OCI-LY3 (cell line): ENCODE measurements around the gene HMGN4.

Experiments used
- H2AFZ ChIP-seq: fragments of 200-600, 300-600 bp; shearing (Covaris generic); 2 replicates; pipeline ENCODE4 v1.6.0; 2014; ENCODE audit warnings: antibody characterized with exemption, low read depth, low read length
- H3K27ac ChIP-seq: fragments of 200-600, 300-600 bp; sonication (generic); 2 replicates; pipeline ENCODE4 v1.5.1; 2014; ENCODE audit warnings: mild to moderate bottlenecking, low read length, moderate library complexity, mixed read lengths
- H3K27me3 ChIP-seq: fragments of 200-600, 300-600 bp; sonication (generic); 2 replicates; pipeline ENCODE4 v1.6.1; 2014; ENCODE audit warnings: low read depth, low read length, mixed read lengths
- H3K36me3 ChIP-seq: fragments of 200-600, 300-600 bp; sonication (generic); replicated peaks from 2 replicates; pipeline ENCODE3; 2014; ENCODE audit warnings: low read depth, low read length, mixed read lengths
- H3K4me1 ChIP-seq: fragments of 300-600, 200-600 bp; sonication (generic); 2 replicates; pipeline ENCODE4 v1.6.1; 2014; ENCODE audit warnings: low read length, mixed read lengths
- H3K4me2 ChIP-seq: fragments of 200-600, 300-600 bp; sonication (generic); 2 replicates; pipeline ENCODE4 v1.6.1; 2014; ENCODE audit warnings: low read length, mixed read lengths
- H3K4me3 ChIP-seq: fragments of 300-600, 200-600 bp; sonication (generic); 2 replicates; pipeline ENCODE4 v1.5.1; 2014; ENCODE audit warnings: antibody characterized with exemption, mild to moderate bottlenecking, low read length, moderate library complexity
- H3K79me2 ChIP-seq: fragments of 300-600, 200-600 bp; shearing (Covaris generic); 2 replicates; pipeline ENCODE4 v1.6.1; 2014; ENCODE audit warnings: mild to moderate bottlenecking, low read length, mixed read lengths
- H3K9ac ChIP-seq: fragments of 300-600, 200-600 bp; shearing (Covaris generic); 2 replicates; pipeline ENCODE4 v1.6.0; 2014; ENCODE audit warnings: mild to moderate bottlenecking, low read length, moderate library complexity
- H3K9me3 ChIP-seq: fragments of 200-600, 300-600 bp; shearing (Covaris generic); 2 replicates; pipeline ENCODE4 v1.6.1; 2014; ENCODE audit warnings: low read length, mixed read lengths; ENCODE audit not compliant: insufficient read depth
- H4K20me1 ChIP-seq: fragments of 200-600, 300-600 bp; sonication (generic); 2 replicates; pipeline ENCODE4 v1.6.1; 2016; ENCODE audit warnings: low read length, mixed read lengths; ENCODE audit not compliant: insufficient read depth
- CTCF ChIP-seq: fragments of 200-600, 300-600 bp; sonication (generic); IDR thresholded peaks from 2 replicates; pipeline ENCODE4 v1.5.1; 2014; ENCODE audit warnings: antibody characterized with exemption, low read length, low read depth
- EZH2phosphoT487 ChIP-seq: fragments of 200-600 bp; shearing (Covaris generic); IDR thresholded peaks from 2 replicates; pipeline ENCODE4 v1.6.1; 2018; ENCODE audit warnings: antibody characterized with exemption, mixed run types, low read depth

HMGN4 gene

DNA sequence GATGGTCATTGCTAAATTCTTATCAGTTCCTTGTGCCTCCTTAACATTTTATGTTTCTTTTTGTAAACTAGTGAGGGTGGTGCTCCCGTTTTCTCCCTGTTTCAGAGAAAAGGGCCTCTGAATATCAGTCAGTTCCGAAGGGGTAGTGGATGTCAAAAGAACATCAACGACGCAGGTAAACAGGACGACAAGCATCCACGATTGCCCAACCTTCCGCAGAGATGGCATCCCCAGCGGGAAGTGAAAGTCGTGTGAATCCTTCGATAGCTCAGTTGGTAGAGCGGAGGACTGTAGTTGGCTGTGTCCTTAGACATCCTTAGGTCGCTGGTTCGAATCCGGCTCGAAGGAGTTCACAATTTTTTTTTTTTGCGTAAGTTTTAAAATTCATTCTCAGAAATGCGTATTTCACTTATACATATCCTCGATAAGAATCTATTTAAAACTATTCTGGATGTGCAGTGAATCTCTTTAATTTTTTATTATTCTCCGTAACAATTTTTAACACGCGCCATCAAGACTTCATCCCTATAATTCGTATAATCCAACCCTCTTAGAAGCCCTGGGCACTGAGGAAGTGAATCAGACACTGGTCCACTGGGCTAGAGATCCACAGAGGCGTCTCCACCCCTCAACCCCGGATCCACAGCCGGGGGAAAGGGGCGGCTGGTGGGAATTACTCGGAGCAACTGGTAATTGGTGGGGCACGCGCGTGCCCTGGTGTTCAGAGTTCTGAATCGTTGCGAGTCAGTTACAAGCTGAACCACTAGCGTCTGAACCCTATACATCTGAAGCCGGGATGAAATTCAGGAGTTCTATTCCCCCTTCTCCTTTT, 30.7 kb downstream of the HMGN4 start:
- no peak for TF ChIP-seq EZH2phosphoT487
- peak; percentile 66 for TF ChIP-seq CTCF
- H3K27ac ChIP-seq = peak overlapping the region; percentile 70
- peak overlapping the region; percentile 80 for H3K4me2 ChIP-seq
- H2AFZ ChIP-seq = peak overlapping the region; percentile 63; the same call in 1 of the 2 replicates
- H4K20me1 ChIP-seq = no peaks in the 10 kb centered on the region
- peaks cover 14% of the 10 kb centered on the region for H3K4me1 ChIP-seq
- no peaks in the 10 kb centered on the region for H3K27me3 ChIP-seq
- H3K79me2 ChIP-seq = no peaks in the 10 kb centered on the region
- no peaks in the 10 kb centered on the region for H3K36me3 ChIP-seq
- H3K4me3 ChIP-seq = peak overlapping the region; percentile 78
- peak overlapping the region; percentile 84 for H3K9ac ChIP-seq
- H3K9me3 ChIP-seq = no peaks in the 10 kb centered on the region

GRCh38 chr6:26569433-26569764, 31.2 kb downstream of the HMGN4 start:
- Histone ChIP-seq H3K4me2 (peak overlapping the region; percentile 80), H3K79me2 (no peaks in the 10 kb centered on the region), H3K9me3 (no peaks in the 10 kb centered on the region), H3K36me3 (no peaks in the 10 kb centered on the region), H2AFZ (no peak overlapping the region), H4K20me1 (no peaks in the 10 kb centered on the region), H3K9ac (peak overlapping the region; percentile 84; the same call in 1 of the 2 replicates), H3K4me3 (peak overlapping the region; percentile 78), H3K27me3 (no peaks in the 10 kb centered on the region), H3K4me1 (peaks cover 11% of the 10 kb centered on the region), H3K27ac (peak overlapping the region; percentile 70)
- TF ChIP-seq EZH2phosphoT487 (no peak), CTCF (no peak)

- Histone ChIP-seq H3K9ac (no peak overlapping the region), H2AFZ (no peak overlapping the region), H3K36me3 (no peaks in the 10 kb centered on the region), H3K27ac (0 out of 2 replicates have a peak overlapping the region, but pooled peaks have one; percentile 70), H3K4me1 (peaks cover 11% of the 10 kb centered on the region), H3K9me3 (no peaks in the 10 kb centered on the region), H3K4me2 (peak overlapping the region; percentile 80), H4K20me1 (no peaks in the 10 kb centered on the region), H3K27me3 (no peaks in the 10 kb centered on the region), H3K4me3 (peak overlapping the region; percentile 78), H3K79me2 (no peaks in the 10 kb centered on the region)
- TF ChIP-seq CTCF (no peak), EZH2phosphoT487 (no peak)
Measured at GRCh38 chr6:26570027-26570809, 32.1 kb downstream of the HMGN4 start.

DNA sequence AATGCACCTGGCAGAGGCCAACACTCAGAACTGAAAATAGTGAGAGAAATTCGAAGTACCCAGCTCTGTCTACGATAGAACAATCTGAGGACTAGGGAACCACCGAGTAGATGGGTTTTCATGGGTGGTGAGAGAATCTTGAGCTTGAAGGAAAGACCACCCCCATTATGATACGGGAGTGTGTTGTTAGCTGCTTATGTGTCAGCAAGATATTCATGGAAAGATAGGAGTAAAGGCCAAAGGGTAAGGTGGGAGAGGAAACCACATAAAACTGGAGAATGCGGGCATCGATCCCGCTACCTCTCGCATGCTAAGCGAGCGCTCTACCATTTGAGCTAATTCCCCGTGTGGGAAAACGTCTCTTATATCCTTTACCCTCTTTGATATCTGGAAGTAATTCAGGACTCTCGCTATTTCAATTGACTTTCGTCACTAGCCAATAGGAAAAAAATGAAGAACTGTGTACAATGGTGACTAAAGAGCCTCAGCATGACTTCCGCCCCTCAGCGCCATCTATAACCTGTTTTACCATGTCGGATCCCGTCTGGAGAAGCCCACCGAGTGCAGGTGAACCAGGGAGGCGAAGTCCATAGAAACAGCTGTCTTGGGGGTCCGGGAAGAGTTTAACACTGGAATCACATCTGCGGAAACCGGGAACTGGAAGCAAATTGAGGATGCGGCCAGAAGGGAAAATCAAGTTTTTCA, 33.6 kb downstream of the HMGN4 start:
- no peaks in the 10 kb centered on the region for H3K27me3 ChIP-seq
- TF ChIP-seq CTCF (no peak), EZH2phosphoT487 (no peak)
- H3K9ac ChIP-seq = peak overlapping the region; percentile 75
- H3K4me2 ChIP-seq = peak overlapping the region; percentile 95
- peak overlapping the region; percentile 69 for H3K27ac ChIP-seq
- no peaks in the 10 kb centered on the region for H3K79me2 ChIP-seq
- H3K9me3 ChIP-seq = no peaks in the 10 kb centered on the region
- H3K4me3 ChIP-seq = peak overlapping the region; percentile 92
- H3K4me1 ChIP-seq = peaks cover 23% of the 10 kb centered on the region
- no peaks in the 10 kb centered on the region for H3K36me3 ChIP-seq
- no peaks in the 10 kb centered on the region for H4K20me1 ChIP-seq
- H2AFZ ChIP-seq = peak overlapping the region; percentile 98
